Trophoblast cell (in vitro differentiated cells and primary cell): ENCODE data around the gene CERS1.

Experiments
- DNase-seq, 2 donors: peaks; one replicate each; pipeline ENCODE4 v3.0.0-alpha.2; 2016
- H2AFZ ChIP-seq: 2 replicates; pipeline ENCODE4 v1.6.1; 2013; ENCODE audit warnings: low read length, moderate library complexity, mild to moderate bottlenecking; ENCODE audit not compliant: insufficient read depth, poor library complexity
- H2AK5ac ChIP-seq: 2 replicates; pipeline ENCODE4 v1.6.1; 2013; ENCODE audit warnings: mild to moderate bottlenecking, low read length
- H2BK120ac ChIP-seq: 2 replicates; pipeline ENCODE4 v1.6.1; 2013; ENCODE audit warnings: low read length, mild to moderate bottlenecking, moderate library complexity; ENCODE audit not compliant: insufficient read depth, poor library complexity
- H2BK12ac ChIP-seq: 2 replicates; pipeline ENCODE4 v1.6.1; 2013; ENCODE audit warnings: mild to moderate bottlenecking, low read length, moderate library complexity
- H2BK5ac ChIP-seq: 2 replicates; pipeline ENCODE4 v1.6.1; 2013; ENCODE audit warnings: low read length, low read depth, moderate library complexity, mild to moderate bottlenecking; ENCODE audit not compliant: poor library complexity
- H3K14ac ChIP-seq: 2 replicates; pipeline ENCODE4 v1.6.1; 2013; ENCODE audit warnings: mild to moderate bottlenecking, low read length
- H3K18ac ChIP-seq: 2 replicates; pipeline ENCODE4 v1.6.1; 2013; ENCODE audit warnings: mild to moderate bottlenecking, low read length
- H3K23ac ChIP-seq: 2 replicates; pipeline ENCODE4 v1.6.1; 2013; ENCODE audit warnings: low read length
- H3K27ac ChIP-seq: 2 replicates; pipeline ENCODE4 v1.5.1; 2013; ENCODE audit warnings: low read depth, mild to moderate bottlenecking, inconsistent platforms, low read length, moderate library complexity
- H3K27me3 ChIP-seq: 2 replicates; pipeline ENCODE4 v1.6.1; 2013; ENCODE audit warnings: inconsistent platforms, mild to moderate bottlenecking, low read length, moderate library complexity; ENCODE audit not compliant: insufficient read depth
- H3K36me3 ChIP-seq, 2 experiments: 1 replicate in 1 of 2; 2 replicates in 1 of 2; pipeline ENCODE4 v1.6.1; 2013; ENCODE audit warnings: low read length in 2 of 2, mild to moderate bottlenecking in 2 of 2, moderate library complexity in 1 of 2; ENCODE audit not compliant: insufficient read depth in 2 of 2, control insufficient read depth in 1 of 2
- H3K4ac ChIP-seq: 2 replicates; pipeline ENCODE4 v1.6.1; 2013; ENCODE audit warnings: low read depth, mild to moderate bottlenecking, low read length, moderate library complexity
- H3K4me1 ChIP-seq, 2 experiments: 1 replicate in 1 of 2; 2 replicates in 1 of 2; pipeline ENCODE4 v1.6.1; 2013; ENCODE audit warnings: low read length in 2 of 2, mild to moderate bottlenecking in 2 of 2, moderate library complexity in 1 of 2; ENCODE audit not compliant: insufficient read depth in 2 of 2, control insufficient read depth in 1 of 2
- H3K4me2 ChIP-seq: 2 replicates; pipeline ENCODE4 v1.6.1; 2013; ENCODE audit warnings: inconsistent platforms, mild to moderate bottlenecking, low read length, moderate library complexity
- H3K4me3 ChIP-seq: 2 replicates; pipeline ENCODE4 v1.5.1; 2013; ENCODE audit warnings: mild to moderate bottlenecking, low read depth, low read length, inconsistent platforms
- H3K79me1 ChIP-seq: one replicate; pipeline ENCODE4 v1.6.1; 2013; ENCODE audit warnings: low read length
- H3K79me2 ChIP-seq: 2 replicates; pipeline ENCODE4 v1.6.1; 2013; ENCODE audit warnings: low read length, mild to moderate bottlenecking; ENCODE audit not compliant: control insufficient read depth, insufficient read depth, poor library complexity
- H3K9ac ChIP-seq: 2 replicates; pipeline ENCODE4 v1.6.1; 2013; ENCODE audit warnings: mild to moderate bottlenecking, low read length
- H3K9me3 ChIP-seq: 2 replicates; pipeline ENCODE4 v1.6.1; 2013; ENCODE audit warnings: low read depth, mild to moderate bottlenecking, control low read depth, inconsistent platforms, low read length; ENCODE audit not compliant: insufficient read depth
- H4K12ac ChIP-seq: 2 replicates; pipeline ENCODE4 v1.6.1; 2013; ENCODE audit warnings: low read depth, mild to moderate bottlenecking, low read length, moderate library complexity
- H4K8ac ChIP-seq: 2 replicates; pipeline ENCODE4 v1.6.1; 2013; ENCODE audit warnings: low read depth, mild to moderate bottlenecking, low read length, moderate library complexity
- H4K91ac ChIP-seq: one replicate; pipeline ENCODE4 v1.6.1; 2013; ENCODE audit warnings: low read depth, mild to moderate bottlenecking, low read length, moderate library complexity
- WGBS: extraction: QIAGEN DNeasy Blood & Tissue Kit; methylation state at CpG from one replicate; pipeline ENCODE4 v1.1.7; 2013; ENCODE audit warnings: missing lambda C conversion rate; ENCODE audit not compliant: insufficient read length, insufficient coverage; ENCODE audit errors: extremely low coverage; 5-methylcytosine and 5-hydroxymethylcytosine counted together

The CERS1 gene

DNA sequence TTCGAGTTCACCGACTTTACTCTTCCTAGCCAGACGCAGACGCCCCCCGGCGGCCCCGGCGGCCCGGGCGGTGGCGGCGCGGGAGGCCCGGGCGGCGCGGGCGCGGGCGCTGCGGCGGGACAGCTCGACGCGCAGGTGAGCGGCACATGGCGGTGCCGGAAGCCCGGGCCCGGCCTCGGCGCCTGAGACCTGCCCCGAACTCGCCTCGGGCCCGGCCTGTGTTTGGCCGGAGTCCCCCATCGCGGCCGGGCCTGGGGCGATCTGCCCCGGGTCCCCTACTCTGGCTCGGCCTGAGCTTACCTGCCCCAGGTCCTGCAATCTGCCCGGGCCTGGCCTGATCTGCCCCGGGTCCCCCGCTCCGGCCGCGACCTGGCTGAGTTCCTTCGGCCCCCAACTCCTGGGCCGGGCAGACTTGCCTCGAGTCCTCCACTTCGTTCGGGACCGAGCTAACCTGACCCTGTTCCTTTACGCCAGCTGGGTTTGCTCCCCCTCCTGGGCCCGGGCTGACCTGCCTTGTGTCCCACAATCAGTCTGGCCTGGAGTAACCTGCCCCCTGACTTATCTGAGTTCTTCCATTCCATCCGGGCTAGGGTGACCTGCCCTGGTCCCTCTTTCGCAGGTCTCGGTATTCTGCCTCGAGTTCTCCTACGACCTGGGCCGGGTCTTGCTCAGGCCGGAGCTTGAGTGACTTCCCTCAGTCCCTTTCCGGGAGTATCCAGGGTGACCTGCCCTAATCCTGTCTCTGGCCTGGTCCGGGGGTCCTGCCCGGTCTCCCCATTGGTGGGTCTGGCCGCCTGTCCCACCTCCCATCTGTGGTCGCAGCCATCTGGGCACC lies 63.4 kb downstream of the CERS1 start:
- Histone ChIP-seq H2AK5ac (peak overlapping the region; percentile 8), H3K27me3 (no peaks in the 10 kb centered on the region), H3K79me1 (peaks cover 5% of the 10 kb centered on the region), H2BK12ac (no peak overlapping the region), H4K12ac (peak overlapping the region; percentile 60), H3K9ac (peak overlapping the region; percentile 95), H3K4me2 (peak overlapping the region; percentile 95), H2AFZ (peak overlapping the region; percentile 59), H3K23ac (no peak overlapping the region), H3K36me3 (peaks cover 12 to 14% of the 10 kb centered on the region in 2 experiments), H4K91ac (peak overlapping the region; percentile 91), H3K9me3 (no peaks in the 10 kb centered on the region), H2BK5ac (peak overlapping the region; percentile 73), H3K79me2 (peaks cover 33% of the 10 kb centered on the region), H3K27ac (peak overlapping the region; percentile 29), H3K14ac (peak overlapping the region; percentile 94), H3K4ac (peak overlapping the region; percentile 98), H3K4me3 (peak overlapping the region; percentile 95), H4K8ac (peak overlapping the region; percentile 89), H2BK120ac (peak overlapping the region; percentile 72), H3K18ac (peak overlapping the region; percentile 82), H3K4me1 (peaks cover 8 to 9% of the 10 kb centered on the region in 2 experiments)
- peak; percentile 14 to 16 for DNase-seq
- WGBS, result no CpG with 5 or more reads among the region's 69 CpGs

DNA sequence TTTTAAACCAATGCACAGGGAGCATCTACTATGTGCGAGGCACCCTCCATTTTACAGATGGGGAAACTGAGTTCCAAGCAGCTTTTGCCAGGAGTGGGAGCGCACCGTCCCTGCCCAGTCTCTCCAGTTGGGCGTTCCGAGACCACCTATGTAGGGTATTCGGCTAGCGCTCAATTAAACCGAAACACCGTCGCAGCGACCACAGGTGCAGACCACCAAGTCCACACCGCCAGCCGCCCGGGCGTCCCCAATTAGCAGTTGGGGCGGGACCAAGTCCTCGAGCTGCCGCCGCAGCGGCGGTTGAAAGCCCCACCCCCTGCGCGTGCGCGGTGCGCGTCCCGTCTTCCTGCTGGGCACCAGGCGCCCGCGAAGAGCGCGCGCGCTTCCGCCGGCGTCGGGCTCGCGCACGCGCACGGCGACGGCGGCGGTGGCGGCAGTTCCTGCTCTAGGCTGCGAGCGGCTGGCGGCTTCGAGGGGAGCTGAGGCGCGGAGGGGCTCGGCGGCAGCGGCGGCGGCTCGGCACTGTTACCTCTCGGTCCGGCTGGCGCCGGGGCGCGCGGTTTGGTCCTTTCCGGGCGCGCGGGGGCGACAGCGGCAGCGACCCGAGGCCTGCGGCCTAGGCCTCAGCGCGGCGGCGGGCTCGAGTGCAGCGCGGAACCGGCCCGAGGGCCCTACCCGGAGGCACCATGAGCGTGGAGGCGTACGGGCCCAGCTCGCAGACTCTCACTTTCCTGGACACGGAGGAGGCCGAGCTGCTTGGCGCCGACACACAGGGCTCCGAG lies 64.2 kb downstream of the CERS1 start, which contains the start of gene UPF1:
Gene UPF1, plus strand, starts transcription at position 436 of the 782 bp plus-strand sequence. Its CDS starts 251 bp downstream, at position 687.
- no CpG with 5 or more reads among the region's 96 CpGs for WGBS
- peak within 1 kb of the TSS; percentile 60 for H4K12ac ChIP-seq
- H3K23ac ChIP-seq, result no peak within 1 kb of the TSS
- peak within 1 kb of the TSS; percentile 98 for H3K4ac ChIP-seq
- peaks cover 27% of the 10 kb centered on the region for H3K79me2 ChIP-seq
- peak within 1 kb of the TSS; percentile 59 for H2AFZ ChIP-seq
- peak within 1 kb of the TSS; percentile 95 for H3K9ac ChIP-seq
- H3K27ac ChIP-seq, result peak within 1 kb of the TSS; percentile 29
- no peaks in the 10 kb centered on the region for H3K9me3 ChIP-seq
- H3K4me2 ChIP-seq, result peak within 1 kb of the TSS; percentile 95
- H4K8ac ChIP-seq, result peak within 1 kb of the TSS; percentile 89
- no peak within 1 kb of the TSS for H2BK12ac ChIP-seq
- peaks cover 5% of the 10 kb centered on the region for H3K79me1 ChIP-seq
- H4K91ac ChIP-seq, result peak within 1 kb of the TSS; percentile 91
- peak within 1 kb of the TSS; percentile 94 for H3K14ac ChIP-seq
- H2BK5ac ChIP-seq, result peak within 1 kb of the TSS; percentile 73
- peak; percentile 90 to 99 for DNase-seq
- H2AK5ac ChIP-seq, result peak within 1 kb of the TSS; percentile 45
- H3K36me3 ChIP-seq, result peaks cover 6 to 10% of the 10 kb centered on the region in 2 experiments
- H2BK120ac ChIP-seq, result peak within 1 kb of the TSS; percentile 72
- no peaks in the 10 kb centered on the region for H3K27me3 ChIP-seq
- peak within 1 kb of the TSS; percentile 82 for H3K18ac ChIP-seq
- H3K4me3 ChIP-seq, result peak within 1 kb of the TSS; percentile 95
- H3K4me1 ChIP-seq, result peaks cover 8 to 9% of the 10 kb centered on the region in 2 experiments

DNA sequence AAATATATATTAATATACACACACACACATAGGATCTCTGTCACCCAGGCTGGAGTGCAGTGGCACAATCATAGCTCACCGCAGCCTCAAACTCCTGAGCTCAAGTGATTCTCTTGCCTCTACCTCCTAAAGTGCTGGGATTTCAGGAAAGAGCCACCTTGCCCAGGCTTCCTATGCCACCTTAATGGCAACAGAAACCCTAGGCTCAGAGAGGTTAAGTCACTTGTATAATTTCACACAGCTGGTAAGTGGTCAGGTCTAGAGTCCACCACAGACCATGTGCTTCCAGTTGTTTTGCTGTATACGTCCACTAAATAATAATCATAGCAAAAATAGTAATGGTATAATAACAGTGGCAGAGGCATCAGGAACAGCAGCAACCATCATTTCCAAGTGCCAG lies 65.5 kb downstream of the CERS1 start:
- peaks cover 5% of the 10 kb centered on the region for H3K79me1 ChIP-seq
- H4K8ac ChIP-seq, result no peak overlapping the region
- H3K36me3 ChIP-seq, result peaks cover 6 to 7% of the 10 kb centered on the region in 2 experiments
- H4K91ac ChIP-seq, result no peak overlapping the region
- H3K4me3 ChIP-seq, result no peak overlapping the region
- H3K14ac ChIP-seq, result no peak overlapping the region
- H3K4me2 ChIP-seq, result no peak overlapping the region
- no peak overlapping the region for H2BK12ac ChIP-seq
- no peaks in the 10 kb centered on the region for H3K27me3 ChIP-seq
- DNase-seq, result no peak
- no peak overlapping the region for H3K4ac ChIP-seq
- no CpG with 5 or more reads among the region's 2 CpGs for WGBS
- no peak overlapping the region for H2BK5ac ChIP-seq
- no peak overlapping the region for H3K27ac ChIP-seq
- H3K79me2 ChIP-seq, result peaks cover 27% of the 10 kb centered on the region
- H4K12ac ChIP-seq, result no peak overlapping the region
- H2AFZ ChIP-seq, result no peak overlapping the region
- no peak overlapping the region for H2AK5ac ChIP-seq
- H3K4me1 ChIP-seq, result peaks cover 8 to 9% of the 10 kb centered on the region in 2 experiments
- no peak overlapping the region for H2BK120ac ChIP-seq
- no peak overlapping the region for H3K18ac ChIP-seq
- H3K9me3 ChIP-seq, result no peaks in the 10 kb centered on the region
- no peak overlapping the region for H3K23ac ChIP-seq
- no peak overlapping the region for H3K9ac ChIP-seq

DNA sequence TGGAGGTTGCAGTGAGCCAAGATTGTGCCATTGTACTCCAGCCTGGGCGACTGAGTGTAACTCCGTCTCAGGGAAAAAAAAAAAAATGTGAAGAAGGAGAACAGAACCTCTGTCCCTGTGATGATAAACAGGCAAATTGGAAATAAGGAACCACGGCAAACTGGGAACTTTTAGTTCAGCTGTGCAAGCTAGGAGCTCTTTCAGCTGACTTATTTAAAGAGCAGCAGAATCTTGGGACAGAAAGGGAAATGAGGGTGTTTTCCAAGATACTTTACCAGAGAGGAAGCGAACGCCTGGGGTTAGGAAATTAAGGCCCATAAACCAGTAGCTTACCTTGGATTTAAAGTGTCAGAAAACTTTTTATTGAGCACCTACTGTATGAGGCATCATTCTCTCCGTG lies 67.2 kb downstream of the CERS1 start:
- Histone ChIP-seq H3K9me3 (no peaks in the 10 kb centered on the region), H2AFZ (no peak overlapping the region), H3K23ac (no peak overlapping the region), H2AK5ac (no peak overlapping the region), H3K4me2 (no peak overlapping the region), H3K36me3 (peaks cover 0 to 3% of the 10 kb centered on the region in 2 experiments), H3K9ac (no peak overlapping the region), H3K4ac (no peak overlapping the region), H3K79me2 (peaks cover 16% of the 10 kb centered on the region), H3K4me3 (no peak overlapping the region), H4K8ac (no peak overlapping the region), H4K91ac (no peak overlapping the region), H4K12ac (no peak overlapping the region), H3K27ac (no peak overlapping the region), H3K4me1 (peaks cover 3 to 4% of the 10 kb centered on the region in 2 experiments), H2BK12ac (no peak overlapping the region), H3K27me3 (no peaks in the 10 kb centered on the region), H3K79me1 (peaks cover 5% of the 10 kb centered on the region), H3K14ac (no peak overlapping the region), H3K18ac (no peak overlapping the region), H2BK120ac (no peak overlapping the region), H2BK5ac (no peak overlapping the region)
- no peak for DNase-seq
- WGBS, result no CpG with 5 or more reads among the region's 6 CpGs
